HG03064 (cell line): ENCODE results near the gene ANKDD1B.
"Not testable (repeated sequence)": the region's sequence is repeated elsewhere in the genome, so short reads cannot be mapped to it uniquely, and the experiment has no call there.

Source experiments
- ATAC-seq: cut with Tn5 transposase; IDR thresholded peaks from one replicate; pipeline ENCODE4 v1.9.1; 2021; ENCODE audit warnings: low read depth; ENCODE audit not compliant: unreplicated experiment

ANKDD1B gene

GRCh38 chr5:75694781-75695180 lies 83.5 kb downstream of the ANKDD1B start:
- ATAC-seq = no peak

- ATAC-seq = not testable (repeated sequence)
Measured at GRCh38 chr5:75695472-75696351, 84.5 kb downstream of the ANKDD1B start.

GRCh38 chr5:75701856-75702255 lies 90.6 kb downstream of the ANKDD1B start:
- no peak for ATAC-seq

DNA sequence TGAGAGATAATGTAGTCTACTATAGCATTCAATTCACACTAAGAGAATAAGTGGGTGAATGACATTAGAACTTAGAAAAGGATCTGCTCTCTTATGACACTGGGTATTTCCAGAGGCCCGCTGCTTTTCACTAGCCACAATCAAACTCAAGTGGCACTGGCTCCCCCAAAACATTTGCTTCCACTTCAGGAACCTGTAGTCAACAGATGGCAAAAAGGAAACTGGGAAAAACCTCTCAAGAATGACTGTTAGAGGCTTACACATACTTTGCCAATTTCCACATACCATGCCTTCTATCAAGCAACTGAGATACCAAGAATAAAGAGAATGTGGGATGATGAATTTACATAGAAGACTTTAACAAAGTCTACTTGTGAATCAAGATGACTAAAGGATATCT lies 94.8 kb downstream of the ANKDD1B start:
- ATAC-seq = no peak

DNA sequence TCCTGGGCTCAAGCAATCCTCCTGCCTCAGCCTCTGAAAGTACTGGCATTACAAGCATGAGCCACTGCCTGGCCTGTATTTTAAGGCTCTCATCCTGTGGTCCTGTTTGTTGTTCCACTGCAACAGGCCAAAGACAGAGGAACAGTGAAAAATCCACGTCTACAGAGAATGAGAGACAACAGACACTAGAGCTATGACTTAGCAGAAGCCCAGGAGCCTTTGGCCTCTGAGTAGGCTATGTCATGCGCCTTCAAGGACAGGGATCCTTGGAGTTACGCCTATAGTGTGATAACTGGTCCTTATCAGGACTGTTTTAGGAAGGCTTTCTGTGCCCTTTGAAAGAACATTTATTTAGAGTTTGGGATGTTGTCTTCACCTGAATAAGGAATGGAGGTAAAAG lies 95.5 kb downstream of the ANKDD1B start:
- ATAC-seq = no peak

DNA sequence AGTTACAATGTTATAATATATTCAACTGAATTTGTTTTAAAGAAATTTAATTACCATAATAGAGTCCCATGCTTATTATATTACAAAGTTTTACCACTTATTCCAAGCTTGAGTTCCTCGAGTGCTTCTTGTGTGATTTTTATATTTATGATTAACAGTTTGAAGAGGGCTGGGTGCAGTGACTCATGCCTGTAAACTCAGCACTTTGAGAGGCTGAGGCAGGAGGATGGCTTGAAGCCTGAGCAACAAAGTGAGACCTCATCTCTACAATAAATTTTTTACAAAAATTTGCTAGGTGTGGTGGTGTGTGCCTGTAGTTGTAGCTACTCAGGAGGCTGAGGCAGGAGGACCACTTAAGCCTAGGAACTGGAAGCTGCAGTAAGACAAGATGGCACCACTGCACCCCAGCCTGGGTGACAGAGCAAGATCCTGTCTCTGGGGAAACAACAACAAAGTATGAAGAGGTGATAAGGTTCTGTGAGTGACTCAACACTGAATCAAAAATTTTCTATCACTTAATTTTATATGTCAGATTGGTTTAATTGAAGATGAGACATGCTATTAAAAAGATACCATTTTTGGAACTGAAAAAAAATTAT lies 96.8 kb downstream of the ANKDD1B start:
- ATAC-seq = no peak

DNA sequence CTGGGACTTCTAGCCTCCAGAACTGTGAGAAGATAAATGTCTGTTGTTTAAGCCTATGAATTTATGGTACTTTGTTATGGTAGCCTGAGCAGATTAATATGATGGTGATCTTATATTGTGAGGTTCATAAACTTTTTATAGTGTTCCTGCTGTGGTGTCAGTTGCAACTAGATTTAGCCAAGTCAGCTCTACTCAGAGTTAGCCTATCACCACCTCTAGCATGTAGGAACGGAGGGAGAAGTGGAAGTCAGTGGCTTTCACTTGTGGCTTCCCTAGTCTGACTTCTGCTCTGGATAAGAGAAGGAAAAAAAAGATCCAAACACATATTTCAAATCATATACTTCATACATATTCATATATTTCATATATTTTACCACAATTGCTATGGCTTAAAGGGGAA lies 99.4 kb downstream of the ANKDD1B start:
- no peak for ATAC-seq

DNA sequence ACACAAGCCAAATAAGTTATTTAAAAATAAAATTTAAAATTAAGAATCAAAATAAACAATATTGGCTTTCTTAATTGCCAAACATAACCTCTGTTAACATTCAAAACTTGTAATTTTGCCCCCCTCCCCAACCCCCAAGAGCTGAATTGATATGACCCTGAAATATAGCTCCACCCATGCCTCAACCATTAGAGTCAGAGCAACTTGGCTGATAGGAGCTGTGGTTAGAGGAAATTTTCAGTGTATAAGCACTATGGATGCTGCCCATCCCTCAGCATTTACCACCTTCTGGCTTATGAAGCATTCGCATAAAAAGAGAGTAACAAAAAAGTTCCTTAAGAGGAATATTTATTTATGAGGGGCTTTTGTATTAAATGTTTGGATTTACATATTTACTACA lies 99.9 kb downstream of the ANKDD1B start:
- no peak for ATAC-seq

DNA sequence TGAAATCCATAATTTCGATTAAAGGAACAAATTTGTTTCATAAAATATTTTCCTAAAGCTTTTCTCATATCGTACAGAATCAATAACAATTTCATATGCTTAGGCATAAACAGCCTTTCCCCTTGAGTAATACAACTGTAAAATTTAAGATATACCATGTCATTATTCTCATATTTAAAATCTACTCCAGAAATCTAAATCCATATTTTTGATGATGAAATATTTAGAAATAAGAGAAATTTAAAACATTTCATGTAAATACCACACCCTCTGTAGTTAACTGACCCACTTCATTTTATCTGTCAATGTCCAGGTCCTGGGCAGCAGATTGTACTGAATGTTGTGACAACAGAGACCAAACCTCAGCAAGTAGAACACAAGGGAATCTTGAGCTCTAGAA lies 100.8 kb downstream of the ANKDD1B start:
- no peak for ATAC-seq

DNA sequence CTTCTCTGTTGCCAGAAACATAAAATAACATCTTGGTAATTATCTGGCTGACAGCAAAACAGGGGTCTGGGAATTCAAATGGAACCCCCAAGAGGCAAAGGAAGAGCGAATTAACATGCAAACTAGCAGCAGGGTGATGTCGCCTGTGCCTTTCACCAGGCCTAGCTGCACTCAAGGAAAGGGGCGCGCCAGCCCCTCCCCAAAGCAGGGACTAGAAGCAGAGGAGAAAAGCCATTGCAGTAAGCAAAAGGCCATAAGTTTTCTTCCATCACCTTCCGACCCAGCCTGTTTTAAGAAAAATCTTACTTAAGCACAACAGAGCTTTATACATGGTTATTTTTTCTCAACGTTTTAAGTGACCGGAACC lies 105.4 kb downstream of the ANKDD1B start:
- peak; percentile 8 for ATAC-seq

DNA sequence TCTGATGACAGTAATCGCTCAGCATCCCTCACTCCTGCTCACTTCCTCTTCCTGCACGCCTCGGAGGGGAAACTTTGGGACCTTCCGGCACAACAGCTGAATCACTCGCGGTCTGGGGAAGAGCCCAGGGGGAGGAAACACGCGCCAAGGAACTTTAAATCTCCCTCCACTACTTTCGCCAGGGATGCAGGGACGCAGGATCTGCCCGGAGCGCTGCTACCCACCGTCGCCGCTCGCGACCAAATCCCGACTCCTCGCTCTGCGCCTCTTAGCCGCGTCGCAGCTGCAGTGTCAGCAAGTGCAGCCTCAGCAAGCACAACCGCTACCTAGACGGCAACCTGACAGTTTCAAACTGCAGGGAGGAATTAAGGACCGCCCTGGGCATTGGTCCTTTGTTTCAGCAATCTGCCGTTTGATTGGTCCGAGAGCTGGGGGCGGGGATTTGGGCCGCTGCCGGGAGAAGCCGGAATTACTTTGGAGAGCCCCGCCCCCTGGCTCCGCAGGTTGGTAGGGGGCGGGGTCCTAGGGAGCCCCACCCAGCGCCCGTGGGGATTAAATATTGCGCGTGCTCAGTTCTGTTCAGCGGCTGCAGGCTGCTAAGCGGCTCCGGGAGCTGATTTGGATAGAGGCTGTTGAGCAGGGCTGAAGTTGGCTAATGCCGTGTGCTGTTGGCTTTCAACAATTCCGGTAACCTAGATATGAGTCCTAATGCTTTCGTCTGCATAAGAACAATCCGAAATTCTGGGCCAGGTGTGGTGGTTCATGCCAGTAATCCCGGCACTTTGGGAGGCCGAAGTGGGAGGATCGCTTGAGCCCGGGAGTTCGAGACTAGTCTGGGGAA lies 106.0 kb downstream of the ANKDD1B start, which contains the start of gene POC5:
Gene POC5, minus strand, starts transcription at position 356 of the 841 bp plus-strand sequence. CDS start 4,500 bp downstream, outside the sequence.
- peak; percentile 94 for ATAC-seq

DNA sequence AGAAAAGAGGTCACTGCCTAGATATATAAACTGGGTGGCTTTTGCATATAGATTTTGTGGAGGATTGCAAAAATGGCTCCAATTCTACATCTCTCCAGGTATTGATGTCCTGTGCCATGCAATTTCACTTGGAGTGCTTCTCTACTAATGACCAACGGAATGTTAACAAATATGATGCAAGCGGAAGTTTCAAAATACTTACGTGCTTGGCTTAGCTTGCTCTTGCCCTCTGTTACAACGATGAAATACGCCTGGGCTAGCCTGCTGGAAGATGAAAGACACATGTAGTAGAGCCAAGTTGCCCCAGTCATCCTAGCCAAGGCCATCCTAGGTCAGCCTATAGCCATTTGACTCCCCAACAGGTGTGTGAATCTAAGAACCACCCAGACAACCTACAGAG lies 109.6 kb downstream of the ANKDD1B start:
- no peak for ATAC-seq
